ENCODE results near the gene SP2. TPM values are rescaled to one million over a fixed set of nuclear protein-coding genes. Genes with fewer than 3 reads are reported as not detected.

Gene SP2
- total RNA-seq, 1 donor from 2014 or later = 11.3 TPM

GRCh38 chr17:47873200-47874090 lies 22.6 kb upstream of the SP2 start:
- intact Hi-C loops (cut with DNase I) = no loop called here
- peaks cover 11% of the 10 kb centered on the region for H3K4me1 ChIP-seq
- no peaks in the 10 kb centered on the region for H3K36me3 ChIP-seq
- no peaks in the 10 kb centered on the region for H3K27me3 ChIP-seq
- no peak for DNase-seq (ENCODE audit: extremely low spot score in 2 of 2)
- no peaks in the 10 kb centered on the region for H3K9me3 ChIP-seq
- TF ChIP-seq POLR2AphosphoS5 (IDR thresholded peaks at IDR 0.05; ENCODE audit: insufficient read depth in 1 of 2, low read depth in 1 of 2) = no peak
- TF ChIP-seq CTCF (IDR thresholded peaks at IDR 0.05) = no peak
- no peak for TF ChIP-seq POLR2A (IDR thresholded peaks at IDR 0.05)
- H3K27ac ChIP-seq = no peak overlapping the region
- H3K4me3 ChIP-seq = no peak overlapping the region

GRCh38 chr17:47875011-47875985 lies 20.7 kb upstream of the SP2 start:
- no peaks in the 10 kb centered on the region for H3K27me3 ChIP-seq
- intact Hi-C loops (cut with DNase I) = no loop called here
- H3K36me3 ChIP-seq = no peaks in the 10 kb centered on the region
- peaks cover 11% of the 10 kb centered on the region for H3K4me1 ChIP-seq
- DNase-seq (ENCODE audit: extremely low spot score in 2 of 2) = no peak
- no peak overlapping the region for H3K27ac ChIP-seq
- TF ChIP-seq POLR2A (IDR thresholded peaks at IDR 0.05) (no peak), CTCF (IDR thresholded peaks at IDR 0.05) (no peak), POLR2AphosphoS5 (IDR thresholded peaks at IDR 0.05; ENCODE audit: insufficient read depth in 1 of 2, low read depth in 1 of 2) (no peak)
- no peak overlapping the region for H3K4me3 ChIP-seq
- H3K9me3 ChIP-seq = no peaks in the 10 kb centered on the region

DNA sequence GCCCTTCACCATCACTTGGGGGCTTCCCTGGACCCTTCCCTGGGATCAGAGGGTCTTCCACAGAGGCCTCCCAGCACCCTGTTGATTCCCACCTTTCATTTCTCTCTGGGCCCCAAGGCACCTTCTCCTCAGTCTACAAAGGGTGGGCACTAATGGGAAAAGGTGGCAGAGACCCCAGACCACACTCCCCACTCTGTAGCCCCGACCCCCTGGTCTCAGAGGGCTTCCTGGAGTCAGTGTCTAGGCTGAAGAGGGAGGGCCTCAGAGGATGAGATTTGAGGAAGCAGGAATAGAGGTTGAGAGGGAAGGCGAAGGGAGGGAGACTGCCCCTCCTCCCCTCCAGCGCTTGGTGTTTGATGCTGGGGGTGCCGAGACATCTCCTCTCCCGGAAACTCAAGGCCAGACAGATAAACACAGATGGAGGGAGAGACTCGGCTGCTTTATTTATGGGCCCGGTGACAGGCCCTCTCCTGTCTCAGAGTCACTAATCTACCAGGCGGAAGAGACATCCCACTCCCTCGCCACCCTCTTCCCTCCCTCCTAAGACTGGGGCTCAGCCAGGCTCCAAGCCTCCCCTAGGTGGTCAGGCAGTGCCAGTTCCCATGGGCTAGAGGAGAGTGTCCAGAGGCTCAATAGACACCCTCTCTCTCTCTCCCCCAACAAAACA lies 18.5 kb upstream of the SP2 start:
- H3K9me3 ChIP-seq = no peaks in the 10 kb centered on the region
- no peaks in the 10 kb centered on the region for H3K36me3 ChIP-seq
- TF ChIP-seq CTCF (IDR thresholded peaks at IDR 0.05) (no peak), POLR2A (IDR thresholded peaks at IDR 0.05) (no peak), POLR2AphosphoS5 (IDR thresholded peaks at IDR 0.05; ENCODE audit: insufficient read depth in 1 of 2, low read depth in 1 of 2) (no peak)
- no peaks in the 10 kb centered on the region for H3K27me3 ChIP-seq
- no peak overlapping the region for H3K27ac ChIP-seq
- H3K4me1 ChIP-seq = peaks cover 6% of the 10 kb centered on the region
- H3K4me3 ChIP-seq = no peak overlapping the region
- intact Hi-C loops (cut with DNase I) = no loop called here
- no peak for DNase-seq (ENCODE audit: extremely low spot score in 2 of 2)

DNA sequence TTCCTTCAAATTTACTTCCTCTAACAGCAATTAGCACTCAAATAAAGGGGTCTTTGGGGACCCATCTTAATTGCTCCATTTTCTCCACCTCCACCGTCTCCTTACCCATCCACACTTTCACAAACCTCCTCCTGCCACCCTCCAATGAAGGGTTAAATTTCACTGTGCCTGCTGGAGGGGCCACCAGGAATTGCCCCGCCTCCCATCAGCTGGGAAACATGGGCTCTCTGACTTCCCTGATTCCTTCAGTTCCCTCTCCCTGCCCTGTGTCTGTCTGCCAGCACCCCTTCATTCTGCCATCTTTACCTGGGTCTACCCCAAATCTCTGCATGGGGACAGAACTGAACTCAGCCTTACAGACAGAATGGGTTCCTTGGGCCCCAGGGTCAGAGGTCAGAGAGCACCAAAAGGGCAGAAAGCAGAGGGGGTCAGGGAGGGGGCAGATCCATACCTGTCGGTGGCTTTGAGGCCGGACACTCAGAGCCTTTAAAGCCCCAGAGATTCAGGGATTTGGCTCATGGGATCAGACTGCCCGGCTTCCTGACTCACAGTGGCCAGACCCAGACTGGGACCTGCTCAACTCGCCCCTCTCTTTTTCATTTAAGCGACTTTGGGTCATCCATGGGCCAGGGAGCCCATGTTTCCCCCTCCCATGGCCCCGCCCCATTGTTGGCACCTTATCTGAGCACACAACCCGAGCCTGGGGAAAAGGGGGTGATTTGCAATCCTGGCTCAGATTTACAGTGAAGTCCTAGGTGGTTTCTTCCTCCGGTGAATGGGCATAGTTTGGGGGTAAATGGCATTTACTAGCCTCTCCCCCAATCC lies 17.6 kb upstream of the SP2 start:
- H3K27me3 ChIP-seq = no peaks in the 10 kb centered on the region
- TF ChIP-seq POLR2A (IDR thresholded peaks at IDR 0.05) = no peak
- TF ChIP-seq CTCF (IDR thresholded peaks at IDR 0.05) = no peak
- TF ChIP-seq POLR2AphosphoS5 (IDR thresholded peaks at IDR 0.05; ENCODE audit: insufficient read depth in 1 of 2, low read depth in 1 of 2) = no peak

More for the DNA sequence above, 17.6 kb upstream of the SP2 start:
- no peak overlapping the region for H3K4me3 ChIP-seq
- intact Hi-C loops (cut with DNase I) = no loop called here
- peaks cover 10% of the 10 kb centered on the region for H3K4me1 ChIP-seq
- no peak overlapping the region for H3K27ac ChIP-seq
- DNase-seq (ENCODE audit: extremely low spot score in 2 of 2) = no peak
- no peaks in the 10 kb centered on the region for H3K36me3 ChIP-seq
- H3K9me3 ChIP-seq = no peaks in the 10 kb centered on the region
